Measurements from ENCODE around the gene GDPD3. TPM values are rescaled to one million over a fixed set of nuclear protein-coding genes. Genes with fewer than 3 reads are reported as not detected.
A peak's percentile ranks its signal among the peaks of the same experiment; 100 is the strongest.

The GDPD3 gene
- total and polyA plus RNA-seq, 2 experiments from 2014 or later, result 0.94 to 1.4 TPM

- H3K9me3 Mint-ChIP-seq, result peaks cover 3% of the 10 kb centered on the region; the same call in 2 of the 3 replicates
- Histone ChIP-seq H3K9me2 (ENCODE audit: insufficient read depth) (no peaks in the 10 kb centered on the region), H3F3A (replicated peaks; ENCODE audit: low read depth) (no peaks in the 10 kb centered on the region), H3K4me2 (no peak overlapping the region), H3K4me1 (ENCODE audit: insufficient read depth) (no peaks in the 10 kb centered on the region), H3K79me2 (replicated peaks; ENCODE audit: insufficient read depth) (no peaks in the 10 kb centered on the region), H4K20me1 (replicated peaks; ENCODE audit: insufficient read depth) (no peaks in the 10 kb centered on the region), H3K4me3 (no peak overlapping the region), H3K36me3 (ENCODE audit: insufficient read depth) (no peaks in the 10 kb centered on the region), H3K27me3 (ENCODE audit: insufficient read depth) (no peaks in the 10 kb centered on the region), H2AFZ (no peak overlapping the region), H3K27ac (ENCODE audit: low read depth) (no peak overlapping the region)
- peaks cover 2% of the 10 kb centered on the region for H3K27me3 Mint-ChIP-seq (ENCODE audit: insufficient read depth, low read depth, poor library complexity)
- no peak for ATAC-seq
- no peaks in the 10 kb centered on the region; the same call in 2 of the 3 replicates for H3K36me3 Mint-ChIP-seq (ENCODE audit: low read depth)
- TF ChIP-seq JUNB (IDR thresholded peaks at IDR 0.05; ENCODE audit: unreplicated experiment), result no peak
- TF ChIP-seq REST (IDR thresholded peaks at IDR 0.05; ENCODE audit: unreplicated experiment), result no peak
- no peak for TF ChIP-seq STAT1 (IDR thresholded peaks at IDR 0.05; ENCODE audit: unreplicated experiment)
- no peak for TF ChIP-seq ETS1 (IDR thresholded peaks at IDR 0.05)
- no peak for TF ChIP-seq EZH2 (IDR thresholded peaks at IDR 0.05; ENCODE audit: low read depth, unreplicated experiment)
- no peaks in the 10 kb centered on the region for H3K4me1 Mint-ChIP-seq
- no peak for DNase-seq (ENCODE audit: low spot score)
- no peak overlapping the region for H3K4me3 Mint-ChIP-seq
- H3K27ac Mint-ChIP-seq, result no peak overlapping the region
These were observed 9.2 kb downstream of the GDPD3 start for GRCh38 chr16:30104090-30104489.

GRCh38 chr16:30096862-30097563 is 16.3 kb downstream of the GDPD3 start:
- H2AFZ ChIP-seq, result peak overlapping the region; percentile 83; the same call in 1 of the 2 replicates
- no peaks in the 10 kb centered on the region; the same call in 1 of the 2 replicates for H3K36me3 ChIP-seq (ENCODE audit: insufficient read depth)
- H3K27ac Mint-ChIP-seq, result peak overlapping the region; percentile 95
- H3K9me2 ChIP-seq (ENCODE audit: insufficient read depth), result 0 out of 2 replicates have a peak, but pooled peaks cover 9% of the 10 kb centered on the region
- H3K4me3 ChIP-seq, result peak overlapping the region; percentile 54
- H3K9me3 Mint-ChIP-seq, result peaks cover 30% of the 10 kb centered on the region
- no peak for ATAC-seq
- peaks cover 13% of the 10 kb centered on the region for H3K4me1 Mint-ChIP-seq
- peaks cover 14% of the 10 kb centered on the region for H3K4me1 ChIP-seq (ENCODE audit: insufficient read depth)
- peaks cover 33% of the 10 kb centered on the region for H3F3A ChIP-seq (replicated peaks; ENCODE audit: low read depth)
- peaks cover 22% of the 10 kb centered on the region for H3K27me3 Mint-ChIP-seq (ENCODE audit: insufficient read depth, low read depth, poor library complexity)
- H3K36me3 Mint-ChIP-seq (ENCODE audit: low read depth), result peaks cover 40% of the 10 kb centered on the region
- H3K4me2 ChIP-seq, result peak overlapping the region; percentile 77
- no peak for DNase-seq (ENCODE audit: low spot score)
- peak overlapping the region; percentile 99 for H3K27ac ChIP-seq (ENCODE audit: low read depth)
- no peaks in the 10 kb centered on the region for H3K27me3 ChIP-seq (ENCODE audit: insufficient read depth)
- H3K79me2 ChIP-seq (replicated peaks; ENCODE audit: insufficient read depth), result 0 out of 2 replicates have a peak, but pooled peaks cover 8% of the 10 kb centered on the region
- H3K4me3 Mint-ChIP-seq, result peak overlapping the region; percentile 69
- H4K20me1 ChIP-seq (replicated peaks; ENCODE audit: insufficient read depth), result no peaks in the 10 kb centered on the region
- TF ChIP-seq ZNF331 (CRISPR knock-in tag; IDR thresholded peaks at IDR 0.05; ENCODE audit: low read depth), result no peak
- no peak for TF ChIP-seq STAT1 (IDR thresholded peaks at IDR 0.05; ENCODE audit: unreplicated experiment)
- TF ChIP-seq ETS1 (IDR thresholded peaks at IDR 0.05), result no peak
- TF ChIP-seq CTCF (conservative IDR thresholded peaks at IDR 0.05; ENCODE audit: low read depth in 2 of 2), result no peak
- no peak for TF ChIP-seq EZH2phosphoT487 (IDR thresholded peaks at IDR 0.05; ENCODE audit: unreplicated experiment)
- TF ChIP-seq NANOG (IDR thresholded peaks at IDR 0.05; ENCODE audit: borderline replicate concordance), result no peak
- no peak for TF ChIP-seq ZNF114 (CRISPR knock-in tag; IDR thresholded peaks at IDR 0.05)
- no peak for TF ChIP-seq REST (IDR thresholded peaks at IDR 0.05; ENCODE audit: unreplicated experiment)
